ENCODE measurements around the gene DACT1.

The DACT1 gene

DNA sequence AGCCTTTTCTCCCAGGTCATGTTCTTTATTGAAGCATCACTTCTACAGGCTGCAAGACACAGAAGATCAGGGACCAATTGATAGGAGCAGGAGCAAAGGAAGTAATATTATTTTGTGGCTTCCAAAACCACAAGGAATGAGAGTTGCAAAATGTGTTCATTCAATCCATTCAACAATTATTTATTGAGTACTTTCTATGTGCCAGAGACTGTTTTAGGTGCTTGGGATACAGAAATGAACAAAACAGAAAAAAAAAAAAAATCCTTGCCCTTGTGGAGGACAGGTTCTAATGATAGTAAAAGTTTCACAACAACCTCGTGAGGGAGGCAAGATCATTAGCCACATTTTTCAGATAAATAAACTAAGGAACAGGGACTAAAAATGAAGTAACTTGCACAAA, 20.1 kb upstream of the DACT1 start:
- Histone ChIP-seq H3K4me1 (no peaks in the 10 kb centered on the region), H3K9me3 (no peaks in the 10 kb centered on the region), H3K27ac (no peak overlapping the region), H3K27me3 (no peaks in the 10 kb centered on the region), H3K36me3 (no peaks in the 10 kb centered on the region), H3K4me3 (no peak overlapping the region)
- TF ChIP-seq CTCF (IDR thresholded peaks at IDR 0.05), result no peak
- DNase-seq, result no peak
- intact Hi-C loops (cut with DNase I; ENCODE audit: low total_unique reads), result no loop called here

- H3K27me3 ChIP-seq, result no peaks in the 10 kb centered on the region
- H3K4me1 ChIP-seq, result no peaks in the 10 kb centered on the region
- DNase-seq, result no peak
- TF ChIP-seq CTCF (IDR thresholded peaks at IDR 0.05), result no peak
- no peak overlapping the region for H3K4me3 ChIP-seq
- H3K27ac ChIP-seq, result no peak overlapping the region
- no peaks in the 10 kb centered on the region for H3K36me3 ChIP-seq
- intact Hi-C loops (cut with DNase I; ENCODE audit: low total_unique reads), result no loop called here
- H3K9me3 ChIP-seq, result no peaks in the 10 kb centered on the region
These were observed 17.8 kb upstream of the DACT1 start for GRCh38 chr14:58620011-58620410.

GRCh38 chr14:58625438-58625837, 12.3 kb upstream of the DACT1 start:
- H3K27me3 ChIP-seq, result no peaks in the 10 kb centered on the region
- TF ChIP-seq CTCF (IDR thresholded peaks at IDR 0.05), result no peak
- no peaks in the 10 kb centered on the region for H3K36me3 ChIP-seq
- intact Hi-C loops (cut with DNase I; ENCODE audit: low total_unique reads), result no loop called here
- H3K4me3 ChIP-seq, result no peak overlapping the region
- H3K27ac ChIP-seq, result no peak overlapping the region
- no peaks in the 10 kb centered on the region for H3K4me1 ChIP-seq
- no peak for DNase-seq
- no peaks in the 10 kb centered on the region for H3K9me3 ChIP-seq

GRCh38 chr14:58626431-58626831, 11.3 kb upstream of the DACT1 start:
- Histone ChIP-seq H3K27me3 (no peaks in the 10 kb centered on the region), H3K4me1 (no peaks in the 10 kb centered on the region), H3K9me3 (no peaks in the 10 kb centered on the region), H3K36me3 (no peaks in the 10 kb centered on the region), H3K27ac (no peak overlapping the region), H3K4me3 (no peak overlapping the region)
- DNase-seq, result no peak
- intact Hi-C loops (cut with DNase I; ENCODE audit: low total_unique reads), result no loop called here
- no peak for TF ChIP-seq CTCF (IDR thresholded peaks at IDR 0.05)

- no peaks in the 10 kb centered on the region for H3K9me3 ChIP-seq
- DNase-seq, result no peak
These were observed 9.4 kb upstream of the DACT1 start for GRCh38 chr14:58628406-58628805.

More at GRCh38 chr14:58628406-58628805, 9.4 kb upstream of the DACT1 start:
- Histone ChIP-seq H3K4me3 (no peak overlapping the region), H3K4me1 (no peaks in the 10 kb centered on the region), H3K36me3 (no peaks in the 10 kb centered on the region), H3K27me3 (no peaks in the 10 kb centered on the region), H3K27ac (no peak overlapping the region)
- TF ChIP-seq CTCF (IDR thresholded peaks at IDR 0.05), result no peak
- intact Hi-C loops (cut with DNase I; ENCODE audit: low total_unique reads), result no loop called here

All from tibial artery (tissue), 4 donors.